Measurements from ENCODE around the gene BTBD9. TPM values are rescaled to one million over a fixed set of nuclear protein-coding genes. Genes with fewer than 3 reads are reported as not detected.

The BTBD9 gene
- total RNA-seq, 1 experiment from 2014 or later: 8.9 TPM

GRCh38 chr6:38489951-38490350, 149.8 kb downstream of the BTBD9 start:
- Histone ChIP-seq H3K9me3 (ENCODE audit: control insufficient read depth, low read depth, low read length) (no peaks in the 10 kb centered on the region), H3K23ac (ENCODE audit: insufficient read length, low read depth, low read length) (no peak overlapping the region), H2BK120ac (ENCODE audit: low read depth, low read length, poor library complexity, severe bottlenecking) (no peak overlapping the region), H3T11ph (ENCODE audit: low read length) (no peak overlapping the region), H4K5ac (ENCODE audit: insufficient read length, low read depth, low read length) (no peak overlapping the region), H3K79me2 (ENCODE audit: insufficient read depth, low read length) (no peaks in the 10 kb centered on the region), H3K79me1 (ENCODE audit: insufficient read depth, low read depth, low read length, poor library complexity, severe bottlenecking) (no peaks in the 10 kb centered on the region), H3K9ac (ENCODE audit: extremely low read depth, insufficient read length, low read length) (no peak overlapping the region), H3K14ac (ENCODE audit: insufficient read depth, low read length) (no peak overlapping the region), H3K56ac (ENCODE audit: insufficient read length, low read depth, low read length) (no peak overlapping the region), H2AK5ac (ENCODE audit: insufficient read length, low read length) (no peak overlapping the region), H4K8ac (replicated peaks; ENCODE audit: insufficient read length, low read depth, low read length) (no peak overlapping the region), H2BK15ac (ENCODE audit: low read depth, low read length) (no peak overlapping the region), H3K23me2 (ENCODE audit: insufficient read length, low read depth, low read length, poor library complexity, severe bottlenecking) (no peaks in the 10 kb centered on the region), H3K4me1 (ENCODE audit: insufficient read depth, low read length) (no peaks in the 10 kb centered on the region), H2BK20ac (ENCODE audit: low read depth, low read length, poor library complexity, severe bottlenecking) (no peak overlapping the region), H2BK5ac (ENCODE audit: insufficient read length, low read length) (no peak overlapping the region), H2AFZ (ENCODE audit: low read length) (no peak overlapping the region), H3K18ac (ENCODE audit: insufficient read length, low read depth, low read length) (no peak overlapping the region), H4K91ac (ENCODE audit: insufficient read length, low read depth, low read length) (no peak overlapping the region), H2BK12ac (ENCODE audit: insufficient read length, low read depth, low read length) (no peak overlapping the region), H4K20me1 (ENCODE audit: control insufficient read depth, insufficient read depth, insufficient read length) (no peaks in the 10 kb centered on the region), H3K27ac (ENCODE audit: insufficient read length, low read depth, low read length) (no peak overlapping the region), H3K4me2 (ENCODE audit: insufficient read depth, insufficient read length, low read length) (no peak overlapping the region), H3K4ac (ENCODE audit: low read depth, low read length) (no peak overlapping the region), H3K27me3 (ENCODE audit: insufficient read depth, low read length) (no peaks in the 10 kb centered on the region)
- H3K4me3 Mint-ChIP-seq: no peak overlapping the region
- H3K36me3 Mint-ChIP-seq (ENCODE audit: insufficient read depth in 1 of 3, low read depth in 3 of 3): no peaks in the 10 kb centered on the region; a peak in 1 of 7 replicates
- DNase-seq: no peak
- H3K9me3 Mint-ChIP-seq: no peaks in the 10 kb centered on the region
- WGBS (ENCODE audit: extremely low coverage, insufficient read length, low lambda C conversion rate): no CpG with 5 or more reads among the region's 2 CpGs
- no peaks in the 10 kb centered on the region for H3K27me3 Mint-ChIP-seq (ENCODE audit: low read depth)
- H3K27ac Mint-ChIP-seq: no peak overlapping the region
- no peak for TF ChIP-seq CTCF (conservative IDR thresholded peaks at IDR 0.05)
- H3K4me1 Mint-ChIP-seq: peaks cover 0 to 7% of the 10 kb centered on the region in 2 experiments; a peak in 3 of 4 replicates

Measured in H9 (cell line).